ENCODE results near the gene TMPRSS9.

DNA sequence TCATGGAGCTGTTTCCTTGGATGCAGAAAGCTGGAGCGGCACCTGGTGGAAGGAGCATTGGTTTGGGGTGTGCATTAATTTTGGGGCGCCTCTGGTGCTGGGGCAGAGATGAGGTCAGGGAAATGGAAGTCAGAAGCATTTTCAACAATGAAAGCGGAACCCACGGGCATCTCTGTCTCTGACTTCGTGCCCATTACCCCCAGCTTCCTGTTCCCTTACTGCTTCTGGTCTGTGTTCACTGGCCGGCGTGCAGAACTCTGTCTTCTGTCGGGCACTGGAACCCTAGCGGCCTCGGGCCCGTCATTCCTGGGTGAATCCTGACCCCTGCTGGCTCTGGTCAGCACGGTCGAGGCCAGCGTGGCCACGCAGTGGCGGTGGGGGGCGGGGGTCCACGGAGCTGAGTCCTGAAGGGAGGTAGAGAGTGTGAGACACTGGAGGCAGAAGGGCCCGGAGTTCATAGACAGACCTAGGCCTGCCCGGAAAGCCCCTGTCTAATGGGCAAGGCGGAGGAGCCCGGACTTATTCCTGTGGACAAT, 44.2 kb upstream of the TMPRSS9 start:
- TF ChIP-seq, protein P1, sequence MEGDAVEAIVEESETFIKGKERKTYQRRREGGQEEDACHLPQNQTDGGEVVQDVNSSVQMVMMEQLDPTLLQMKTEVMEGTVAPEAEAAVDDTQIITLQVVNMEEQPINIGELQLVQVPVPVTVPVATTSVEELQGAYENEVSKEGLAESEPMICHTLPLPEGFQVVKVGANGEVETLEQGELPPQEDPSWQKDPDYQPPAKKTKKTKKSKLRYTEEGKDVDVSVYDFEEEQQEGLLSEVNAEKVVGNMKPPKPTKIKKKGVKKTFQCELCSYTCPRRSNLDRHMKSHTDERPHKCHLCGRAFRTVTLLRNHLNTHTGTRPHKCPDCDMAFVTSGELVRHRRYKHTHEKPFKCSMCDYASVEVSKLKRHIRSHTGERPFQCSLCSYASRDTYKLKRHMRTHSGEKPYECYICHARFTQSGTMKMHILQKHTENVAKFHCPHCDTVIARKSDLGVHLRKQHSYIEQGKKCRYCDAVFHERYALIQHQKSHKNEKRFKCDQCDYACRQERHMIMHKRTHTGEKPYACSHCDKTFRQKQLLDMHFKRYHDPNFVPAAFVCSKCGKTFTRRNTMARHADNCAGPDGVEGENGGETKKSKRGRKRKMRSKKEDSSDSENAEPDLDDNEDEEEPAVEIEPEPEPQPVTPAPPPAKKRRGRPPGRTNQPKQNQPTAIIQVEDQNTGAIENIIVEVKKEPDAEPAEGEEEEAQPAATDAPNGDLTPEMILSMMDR (IDR thresholded peaks at IDR 0.05), result peak in 5 of 6 experiments; percentile 59 to 78 (median 68)
- no peak for TF ChIP-seq POLR2A (IDR thresholded peaks at IDR 0.05)

All from adrenal gland (tissue), 5 donors.